IMR-90 (cell line): ENCODE measurements around the gene ADAMTSL4. TPM values are rescaled to one million over a fixed set of nuclear protein-coding genes. Genes with fewer than 3 reads are reported as not detected.
A peak's percentile ranks its signal among the peaks of the same experiment; 100 is the strongest.

Experiments used
- ATAC-seq: fragments of 200-7000 bp; cut with Tn5 transposase; 2 replicates; pipeline ENCODE4 v1.9.1; 2020; ENCODE audit warnings: low read depth, mild to moderate bottlenecking, moderate library complexity
- BruUV-seq: library from RNA; stranded (reverse); fragments of 400-500 nt; replicated peaks from 2 replicates; lab custom pipeline; 2021; lab: Mats Ljungman, UMichigan
- CTCF ChIA-PET: fragments of 300-600 bp; formaldehyde crosslinking; extraction: SDS; loops from one replicate; lab custom pipeline; 2021; ENCODE audit warnings: antibody characterized with exemption; lab: Yijun Ruan, JAX
- POLR2A ChIA-PET: fragments of 300-600 bp; sonication (Branson Sonifier 250); formaldehyde crosslinking; loops from one replicate; lab custom pipeline; 2022; ENCODE audit warnings: antibody characterized with exemption; ENCODE audit not compliant: unreplicated experiment; lab: Charles Lee
- DNase-seq: peaks from one replicate; pipeline ENCODE4 v3.0.0; 2013
- H2AFZ ChIP-seq: replicated peaks from 2 replicates; pipeline ENCODE3; 2013; ENCODE audit warnings: low read length, mild to moderate bottlenecking; ENCODE audit not compliant: poor library complexity
- H2AK5ac ChIP-seq: 2 replicates; pipeline ENCODE4 v1.6.1; 2013; ENCODE audit warnings: low read depth, low read length, inconsistent platforms
- H2AK9ac ChIP-seq: replicated peaks from 2 replicates; pipeline ENCODE3; 2013; ENCODE audit warnings: mild to moderate bottlenecking, low read depth, low read length, moderate library complexity; ENCODE audit not compliant: poor library complexity
- H2BK120ac ChIP-seq: 2 replicates; pipeline ENCODE4 v1.6.1; 2013; ENCODE audit warnings: low read depth, low read length, inconsistent platforms
- H2BK15ac ChIP-seq: 3 replicates; pipeline ENCODE4 v1.6.1; 2013; ENCODE audit warnings: low read depth, low read length, inconsistent platforms
- H2BK20ac ChIP-seq: 2 replicates; pipeline ENCODE4 v1.6.1; 2013; ENCODE audit warnings: low read depth, mild to moderate bottlenecking, inconsistent platforms, low read length, moderate library complexity
- H2BK5ac ChIP-seq: 2 replicates; pipeline ENCODE4 v1.6.1; 2013; ENCODE audit warnings: mild to moderate bottlenecking, low read depth, low read length, inconsistent platforms; ENCODE audit not compliant: poor library complexity, severe bottlenecking
- H3K14ac ChIP-seq: replicated peaks from 2 replicates; pipeline ENCODE4 v1.6.1; 2013; ENCODE audit warnings: low read depth, low read length, inconsistent platforms
- H3K18ac ChIP-seq: 2 replicates; pipeline ENCODE4 v1.6.1; 2013; ENCODE audit warnings: low read depth, low read length, control low read depth
- H3K23ac ChIP-seq: 2 replicates; pipeline ENCODE4 v1.6.1; 2013; ENCODE audit warnings: low read depth, low read length, inconsistent platforms
- H3K27ac ChIP-seq: 2 replicates; pipeline ENCODE4 v1.5.1; 2013; ENCODE audit warnings: mild to moderate bottlenecking, control low read depth, low read length; ENCODE audit not compliant: insufficient read depth
- H3K27me3 ChIP-seq: 2 replicates; pipeline ENCODE4 v1.6.1; 2013; ENCODE audit warnings: low read length; ENCODE audit not compliant: control insufficient read depth, insufficient read depth
- H3K36me3 ChIP-seq: 2 replicates; pipeline ENCODE4 v1.6.1; 2013; ENCODE audit warnings: low read length, mixed read lengths; ENCODE audit not compliant: control insufficient read depth, insufficient read depth
- H3K4ac ChIP-seq: 2 replicates; pipeline ENCODE4 v1.6.1; 2013; ENCODE audit warnings: low read depth, low read length, inconsistent platforms
- H3K4me1 ChIP-seq: 2 replicates; pipeline ENCODE4 v1.6.1; 2013; ENCODE audit warnings: low read length, mixed read lengths; ENCODE audit not compliant: control insufficient read depth, insufficient read depth
- H3K4me2 ChIP-seq: 2 replicates; pipeline ENCODE4 v1.6.1; 2013; ENCODE audit warnings: low read depth, mild to moderate bottlenecking, control low read depth, low read length, moderate library complexity
- H3K4me3 ChIP-seq: 2 replicates; pipeline ENCODE4 v1.5.1; 2013; ENCODE audit warnings: low read depth, mild to moderate bottlenecking, control low read depth, low read length, moderate library complexity; ENCODE audit not compliant: insufficient read depth
- H3K56ac ChIP-seq: 2 replicates; pipeline ENCODE4 v1.6.1; 2013; ENCODE audit warnings: low read length, inconsistent platforms; ENCODE audit not compliant: insufficient read depth; ENCODE audit errors: extremely low read depth
- H3K79me1 ChIP-seq, 2 experiments: 2 replicates each; pipeline ENCODE4 v1.6.1; 2013; ENCODE audit warnings: low read length in 2 of 2, inconsistent platforms in 1 of 2, low read depth in 1 of 2
- H3K9ac ChIP-seq: 2 replicates; pipeline ENCODE4 v1.6.1; 2013; ENCODE audit warnings: low read depth, low read length, control low read depth
- H3K9me1 ChIP-seq: 2 replicates; pipeline ENCODE4 v1.6.1; 2013; ENCODE audit warnings: low read length, inconsistent platforms; ENCODE audit not compliant: insufficient read depth
- H3K9me3 ChIP-seq: 2 replicates; pipeline ENCODE4 v1.6.1; 2013; ENCODE audit warnings: low read length; ENCODE audit not compliant: control insufficient read depth, insufficient read depth
- H4K20me1 ChIP-seq: 2 replicates; pipeline ENCODE4 v1.6.1; 2013; ENCODE audit warnings: low read length, inconsistent platforms; ENCODE audit not compliant: insufficient read depth
- H4K5ac ChIP-seq: 2 replicates; pipeline ENCODE4 v1.6.1; 2013; ENCODE audit warnings: mild to moderate bottlenecking, low read depth, low read length, control low read depth
- H4K8ac ChIP-seq, 2 experiments: 2 replicates each; pipeline ENCODE4 v1.6.1; 2013; ENCODE audit warnings: low read depth in 2 of 2, low read length in 2 of 2, control low read depth in 1 of 2, inconsistent platforms in 1 of 2
- H4K91ac ChIP-seq: 2 replicates; pipeline ENCODE4 v1.6.1; 2013; ENCODE audit warnings: low read depth, low read length, inconsistent platforms; ENCODE audit not compliant: insufficient read depth
- CEBPB ChIP-seq: IDR thresholded peaks from 2 replicates; pipeline ENCODE4 v1.6.1; 2012; ENCODE audit warnings: low read depth, low read length, improper control_type of control experiment
- CHD1 ChIP-seq: IDR thresholded peaks from 2 replicates; pipeline ENCODE4 v1.6.1; 2012; ENCODE audit warnings: low read depth, low read length, improper control_type of control experiment
- ELK1 ChIP-seq: fragments of 150-350 bp; IDR thresholded peaks from 2 replicates; pipeline ENCODE4 v1.6.1; 2016; ENCODE audit warnings: low read depth, mild to moderate bottlenecking, low read length, moderate library complexity, borderline replicate concordance
- MXI1 ChIP-seq: IDR thresholded peaks from 2 replicates; pipeline ENCODE4 v1.6.1; 2012; ENCODE audit warnings: low read depth, mild to moderate bottlenecking, low read length, moderate library complexity, borderline replicate concordance
- WGBS, 2 experiments: methylation state at CpG; one replicate each; pipeline versions ENCODE4 v1.1.5 to v1.1.7; 2013; ENCODE audit warnings: missing lambda C conversion rate in 2 of 2; ENCODE audit not compliant: insufficient read length in 1 of 2; ENCODE audit errors: extremely low coverage in 2 of 2; 5-methylcytosine and 5-hydroxymethylcytosine counted together
- dilution Hi-C: fragments of 300-500 bp; cut with HindIII; formaldehyde crosslinking; loops from one replicate; pipeline ENCODE4 v1.14.3; 2018; ENCODE audit warnings: low sequenced_read_pairs; ENCODE audit not compliant: unreplicated experiment
- in situ Hi-C: fragments of 300-500 bp; cut with MboI; formaldehyde crosslinking; loops from 3 replicates; pipeline ENCODE4 v1.14.3; 2019; ENCODE audit warnings: low sequenced_read_pairs, inconsistent platforms, mixed read lengths
- intact Hi-C: fragments of 100-400 bp; cut with micrococcal nuclease; formaldehyde crosslinking; loops from 2 replicates; pipeline ENCODE4 v1.10.0; 2022
- polyA plus RNA-seq, 3 experiments: library from polyadenylated mRNA; depleted of rRNA; stranded (reverse); fragments of >200 nt; gene quantifications; 2 replicates each; pipeline ENCODE4 v1.2.3, GENCODE V29; 2012; ENCODE audit warnings: low replicate concordance in 1 of 3
- total RNA-seq: library from RNA; depleted of rRNA; stranded (reverse); fragments of >200 nt; gene quantifications from 2 replicates; pipeline ENCODE4 v1.2.3, GENCODE V29; 2012

ADAMTSL4 gene
- total and polyA plus RNA-seq, 2 of the 4 experiments (the other 2 are of a cell fraction): 0.54 to 12.2 TPM

- H2AK9ac ChIP-seq: peak overlapping the region; percentile 99
- ChIA-PET POLR2A (interaction anchor here (0.6 to 1.7 kb wide), 5 partner anchors 13 to 254 kb away, joined by 3 to 4 read pairs (median 4); no protein-coding TSS in a partner anchor), CTCF (interaction anchor here (3.4 kb wide), 1 partner anchor 42 kb away, joined by 8 read pairs; no protein-coding TSS in a partner anchor)
- dilution Hi-C loops (no loop called here), intact Hi-C loops (loop anchor here (1.0 to 2.0 kb wide), 4 partner anchors 16 to 235 kb away; no protein-coding TSS in a partner anchor), in situ Hi-C loops (loop anchor here (5.0 kb wide), 1 partner anchor 35 kb away; no protein-coding TSS in a partner anchor)
- H4K20me1 ChIP-seq: peaks cover 67% of the 10 kb centered on the region
- no TSS peak for BruUV-seq
- peaks cover 12% of the 10 kb centered on the region for H3K4me1 ChIP-seq
- no peaks in the 10 kb centered on the region for H3K9me3 ChIP-seq
- peaks cover 6% of the 10 kb centered on the region; the same call in 1 of the 2 replicates for H3K9me1 ChIP-seq
- no peak overlapping the region for H4K91ac ChIP-seq
- H2BK5ac ChIP-seq: peak overlapping the region; percentile 97
- H3K27me3 ChIP-seq: no peaks in the 10 kb centered on the region
- peak overlapping the region; percentile 91 for H3K14ac ChIP-seq
- H4K5ac ChIP-seq: peak overlapping the region; percentile 20; the same call in 1 of the 2 replicates
- peak overlapping the region; percentile 91 for H3K56ac ChIP-seq
- H3K27ac ChIP-seq: peak overlapping the region; percentile 89
- no peak for ATAC-seq
- peak overlapping the region; percentile 39 for H2BK120ac ChIP-seq
- peak overlapping the region; percentile 60 for H2AK5ac ChIP-seq
- H4K8ac ChIP-seq: peak overlapping the region in 1 of 2 experiments; percentile 66; a peak in 1 of 4 replicates
- DNase-seq: peak; percentile 43
- no peak overlapping the region for H2AFZ ChIP-seq
- WGBS, 2 experiments: 0% methylated on average over 6 of the region's 11 CpGs; no CpG with 5 or more reads in 1 of the 2 experiments
- H2BK15ac ChIP-seq: 0 out of 3 replicates have a peak overlapping the region, but pooled peaks have one; percentile 30
- H3K4ac ChIP-seq: peak overlapping the region; percentile 58
- TF ChIP-seq CHD1: peak; percentile 31
- TF ChIP-seq MXI1: no peak
- TF ChIP-seq ELK1: no peak
- no peak for TF ChIP-seq CEBPB
- peak overlapping the region; percentile 59; the same call in 1 of the 2 replicates for H3K18ac ChIP-seq
- H3K4me3 ChIP-seq: peak overlapping the region; percentile 93
- H3K79me1 ChIP-seq: peaks cover 11 to 27% of the 10 kb centered on the region in 2 experiments
- H3K4me2 ChIP-seq: peak overlapping the region; percentile 99
- peak overlapping the region; percentile 100 for H3K23ac ChIP-seq
- H3K36me3 ChIP-seq: peaks cover 46% of the 10 kb centered on the region
- peak overlapping the region; percentile 88 for H3K9ac ChIP-seq
- no peak overlapping the region for H2BK20ac ChIP-seq
Measured at GRCh38 chr1:150577557-150578271, 28.5 kb downstream of the ADAMTSL4 start.
